Body of pancreas (tissue), 4 donors: ENCODE results near the gene IFI27L1. TPM values are rescaled to one million over a fixed set of nuclear protein-coding genes. Genes with fewer than 3 reads are reported as not detected.

ENCODE experiments used
- ATAC-seq: fragments of 150-250 bp; one replicate; pipeline ENCODE4 v1.9.1; 2016
- DNase-seq, 4 donors: peaks; one replicate each; pipeline ENCODE4 v3.0.0-alpha.2; 2019
- H3K27ac ChIP-seq, 4 donors: fragments of 200-600 bp; sonication (generic); 1 replicate in 3 of 4; 2 replicates in 1 of 4; pipeline versions ENCODE4 v1.5.1 to v1.6.1; 2016 to 2019; ENCODE audit warnings: mild to moderate bottlenecking in 1 of 4, mixed read lengths in 1 of 4, moderate library complexity in 1 of 4
- H3K27me3 ChIP-seq, 2 donors: fragments of 200-600 bp; sonication (generic); one replicate each; pipeline ENCODE4 v1.6.0; 2016; ENCODE audit warnings: mild to moderate bottlenecking in 1 of 2
- H3K36me3 ChIP-seq, 2 donors: fragments of 200-600 bp; sonication (generic); replicated peaks in 1 of 2; 2 replicates each; pipeline ENCODE4 v1.5.1; 2016; ENCODE audit warnings: low read depth in 2 of 2; ENCODE audit not compliant: insufficient read depth in 1 of 2
- H3K4me1 ChIP-seq: fragments of 200-600 bp; sonication (generic); one replicate; pipeline ENCODE4 v1.6.0; 2016
- H3K4me3 ChIP-seq, 2 donors: fragments of 200-600 bp; sonication (generic); 1 replicate in 1 of 2; 2 replicates in 1 of 2; pipeline ENCODE4 v1.5.1; 2016 to 2019
- H3K9me3 ChIP-seq, 3 donors: fragments of 200-600 bp; sonication (generic); 1 replicate in 2 of 3; 2 replicates in 1 of 3; pipeline ENCODE4 v1.5.1; 2016
- POLR2A ChIP-seq, 3 donors: fragments of 450-650 bp; IDR thresholded peaks; one replicate each; pipeline ENCODE4 v1.6.1; 2016; ENCODE audit warnings: antibody characterized with exemption in 3 of 3, mild to moderate bottlenecking in 2 of 3
- WGBS, 2 donors: methylation state at CpG; one replicate each; pipeline ENCODE4 v1.1.5; 2017; 5-methylcytosine and 5-hydroxymethylcytosine counted together
- intact Hi-C: fragments of 100-400 bp; cut with DNase I; formaldehyde crosslinking; loops from one replicate; pipeline ENCODE4 v1.15.1; 2023
- total RNA-seq, 2 donors: library from RNA; depleted of rRNA; stranded (reverse); fragments of >200 nt; gene quantifications; one replicate each; pipeline ENCODE4 v1.1.0, GENCODE V29; 2016
- TF ChIP-seq, protein P1 (sequence below), 7 experiments: fragments of 450-650 bp in 4 of 7; fragments of 200-600 bp in 3 of 7; sonication (generic) in 3 of 7; IDR thresholded peaks; one replicate each; pipeline ENCODE4 v1.5.1; 2016 to 2019; ENCODE audit warnings: antibody characterized with exemption in 7 of 7

Gene IFI27L1
- total RNA-seq, 2 donors from 2014 or later: 3.4 to 5.6 TPM

DNA sequence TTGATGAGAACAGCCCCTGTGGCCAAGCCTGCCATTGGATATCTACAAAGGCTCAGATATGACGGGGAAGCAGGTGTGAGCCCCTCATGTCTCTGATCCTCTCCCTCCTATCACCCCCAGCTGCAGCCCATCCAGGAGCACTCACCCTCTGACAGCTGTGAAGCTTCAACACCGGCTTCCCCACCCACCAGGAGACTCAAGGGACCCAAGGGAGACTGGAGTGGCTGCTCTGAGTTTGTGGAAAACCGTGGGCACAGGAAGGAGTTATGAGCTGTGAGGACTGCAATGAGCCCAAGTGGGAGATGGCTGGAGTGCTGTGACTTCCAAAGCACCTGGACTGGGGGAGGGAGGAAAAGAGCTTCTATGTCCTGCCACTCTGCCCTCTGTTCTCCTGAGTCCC lies 40.4 kb downstream of the IFI27L1 start:
- H3K36me3 ChIP-seq: no peaks in the 10 kb centered on the region
- no peak overlapping the region for H3K4me3 ChIP-seq
- DNase-seq (peak in 1 of 4 donors; percentile 6), ATAC-seq (no peak)
- H3K27ac ChIP-seq: no peak overlapping the region
- H3K4me1 ChIP-seq: no peaks in the 10 kb centered on the region
- 56 to 60% methylated on average over 3 of the region's 3 CpGs for WGBS, 2 donors
- TF ChIP-seq, protein P1, sequence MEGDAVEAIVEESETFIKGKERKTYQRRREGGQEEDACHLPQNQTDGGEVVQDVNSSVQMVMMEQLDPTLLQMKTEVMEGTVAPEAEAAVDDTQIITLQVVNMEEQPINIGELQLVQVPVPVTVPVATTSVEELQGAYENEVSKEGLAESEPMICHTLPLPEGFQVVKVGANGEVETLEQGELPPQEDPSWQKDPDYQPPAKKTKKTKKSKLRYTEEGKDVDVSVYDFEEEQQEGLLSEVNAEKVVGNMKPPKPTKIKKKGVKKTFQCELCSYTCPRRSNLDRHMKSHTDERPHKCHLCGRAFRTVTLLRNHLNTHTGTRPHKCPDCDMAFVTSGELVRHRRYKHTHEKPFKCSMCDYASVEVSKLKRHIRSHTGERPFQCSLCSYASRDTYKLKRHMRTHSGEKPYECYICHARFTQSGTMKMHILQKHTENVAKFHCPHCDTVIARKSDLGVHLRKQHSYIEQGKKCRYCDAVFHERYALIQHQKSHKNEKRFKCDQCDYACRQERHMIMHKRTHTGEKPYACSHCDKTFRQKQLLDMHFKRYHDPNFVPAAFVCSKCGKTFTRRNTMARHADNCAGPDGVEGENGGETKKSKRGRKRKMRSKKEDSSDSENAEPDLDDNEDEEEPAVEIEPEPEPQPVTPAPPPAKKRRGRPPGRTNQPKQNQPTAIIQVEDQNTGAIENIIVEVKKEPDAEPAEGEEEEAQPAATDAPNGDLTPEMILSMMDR (IDR thresholded peaks at IDR 0.05): no peak
- no peak for TF ChIP-seq POLR2A (IDR thresholded peaks at IDR 0.05)
- no peaks in the 10 kb centered on the region for H3K27me3 ChIP-seq
- peaks cover 0 to 5% (median 0%) of the 10 kb centered on the region in 3 donors for H3K9me3 ChIP-seq
- intact Hi-C loops: no loop called here

DNA sequence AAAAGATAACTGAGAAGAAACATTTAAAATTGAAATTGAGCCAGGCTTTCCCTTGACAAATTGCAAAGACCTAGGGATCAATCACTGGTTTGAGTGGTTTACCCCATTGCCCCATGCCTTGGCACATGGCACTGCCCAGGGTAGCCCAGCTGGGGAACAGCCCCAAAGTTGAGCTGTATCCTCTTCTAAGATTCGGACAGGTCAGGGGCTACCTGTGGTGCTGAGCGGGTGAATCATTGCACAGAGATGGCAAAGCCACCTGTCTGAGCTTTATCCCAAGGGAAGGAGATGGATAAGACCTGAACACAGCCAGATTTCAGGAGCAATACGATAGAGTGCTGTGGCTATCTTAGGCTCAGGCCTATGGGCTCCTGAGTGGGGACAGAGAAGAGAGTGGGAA lies 41.3 kb downstream of the IFI27L1 start:
- intact Hi-C loops: no loop called here
- ATAC-seq (no peak), DNase-seq (no peak)
- Histone ChIP-seq H3K36me3 (no peaks in the 10 kb centered on the region), H3K9me3 (peaks cover 0 to 5% (median 0%) of the 10 kb centered on the region in 3 donors), H3K27ac (no peak overlapping the region), H3K27me3 (no peaks in the 10 kb centered on the region), H3K4me1 (no peaks in the 10 kb centered on the region), H3K4me3 (no peak overlapping the region)
- WGBS, 2 donors: 63 to 81% methylated on average over 3 of the region's 3 CpGs
- TF ChIP-seq POLR2A (IDR thresholded peaks at IDR 0.05): no peak
- TF ChIP-seq, protein P1 (IDR thresholded peaks at IDR 0.05): no peak

DNA sequence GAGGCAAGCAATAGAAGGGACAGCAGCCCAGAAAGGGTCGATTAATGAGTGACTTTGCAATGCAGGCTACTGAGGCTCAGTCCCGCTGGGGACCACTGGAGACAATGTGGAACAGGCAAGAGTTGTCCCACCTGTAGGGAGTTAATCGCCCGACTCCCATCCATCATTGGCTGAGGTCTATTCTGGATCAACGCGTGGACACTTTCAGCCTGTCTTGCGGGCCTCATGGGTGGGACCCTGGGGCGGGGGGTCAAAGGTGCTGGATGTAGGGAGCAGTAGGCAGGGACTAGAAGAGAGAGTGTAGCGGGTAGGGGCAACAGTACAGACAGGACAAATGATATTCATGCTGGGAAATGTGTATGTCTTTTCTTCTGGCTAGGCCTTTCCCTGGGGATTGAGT lies 42.2 kb downstream of the IFI27L1 start:
- peaks cover 0 to 5% (median 0%) of the 10 kb centered on the region in 3 donors for H3K9me3 ChIP-seq
- no peak overlapping the region for H3K27ac ChIP-seq
- no peaks in the 10 kb centered on the region for H3K4me1 ChIP-seq
- ATAC-seq (no peak), DNase-seq (no peak)
- 81 to 82% methylated on average over 9 of the region's 9 CpGs for WGBS, 2 donors
- no peaks in the 10 kb centered on the region for H3K27me3 ChIP-seq
- H3K36me3 ChIP-seq: no peaks in the 10 kb centered on the region
- no peak overlapping the region for H3K4me3 ChIP-seq
- TF ChIP-seq, protein P1 (IDR thresholded peaks at IDR 0.05): no peak
- TF ChIP-seq POLR2A (IDR thresholded peaks at IDR 0.05): no peak
- intact Hi-C loops: no loop called here

DNA sequence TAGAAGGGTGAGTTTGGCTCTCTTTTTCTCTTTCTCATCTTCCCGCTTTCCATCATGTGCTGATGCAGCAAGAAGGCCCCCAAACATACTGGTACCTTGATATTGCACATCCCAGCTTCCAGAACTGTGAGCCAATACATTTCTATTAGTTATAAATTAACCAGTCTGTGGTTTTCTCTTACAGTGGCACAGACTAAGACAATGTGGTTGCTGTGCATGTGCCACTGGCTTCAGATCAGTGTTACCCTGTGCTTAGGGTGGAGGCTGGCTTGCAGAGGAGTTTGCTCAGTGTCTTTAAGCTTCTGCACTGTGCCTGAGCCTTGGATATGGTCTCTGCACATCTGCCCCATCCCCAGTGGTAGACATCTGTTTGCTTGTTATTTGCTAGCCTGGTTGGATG lies 42.8 kb downstream of the IFI27L1 start:
- no peaks in the 10 kb centered on the region for H3K36me3 ChIP-seq
- no peak for ATAC-seq
- WGBS, 2 donors: 76 to 91% methylated on average over 1 of the region's 1 CpG
- no peaks in the 10 kb centered on the region for H3K27me3 ChIP-seq
- H3K9me3 ChIP-seq: peaks cover 0 to 5% (median 0%) of the 10 kb centered on the region in 3 donors
- TF ChIP-seq, protein P1 (IDR thresholded peaks at IDR 0.05): no peak
- no peak for TF ChIP-seq POLR2A (IDR thresholded peaks at IDR 0.05)
- intact Hi-C loops: no loop called here
- H3K4me3 ChIP-seq: no peak overlapping the region
- no peak for DNase-seq
- peaks cover 3% of the 10 kb centered on the region for H3K4me1 ChIP-seq
- no peak overlapping the region for H3K27ac ChIP-seq

DNA sequence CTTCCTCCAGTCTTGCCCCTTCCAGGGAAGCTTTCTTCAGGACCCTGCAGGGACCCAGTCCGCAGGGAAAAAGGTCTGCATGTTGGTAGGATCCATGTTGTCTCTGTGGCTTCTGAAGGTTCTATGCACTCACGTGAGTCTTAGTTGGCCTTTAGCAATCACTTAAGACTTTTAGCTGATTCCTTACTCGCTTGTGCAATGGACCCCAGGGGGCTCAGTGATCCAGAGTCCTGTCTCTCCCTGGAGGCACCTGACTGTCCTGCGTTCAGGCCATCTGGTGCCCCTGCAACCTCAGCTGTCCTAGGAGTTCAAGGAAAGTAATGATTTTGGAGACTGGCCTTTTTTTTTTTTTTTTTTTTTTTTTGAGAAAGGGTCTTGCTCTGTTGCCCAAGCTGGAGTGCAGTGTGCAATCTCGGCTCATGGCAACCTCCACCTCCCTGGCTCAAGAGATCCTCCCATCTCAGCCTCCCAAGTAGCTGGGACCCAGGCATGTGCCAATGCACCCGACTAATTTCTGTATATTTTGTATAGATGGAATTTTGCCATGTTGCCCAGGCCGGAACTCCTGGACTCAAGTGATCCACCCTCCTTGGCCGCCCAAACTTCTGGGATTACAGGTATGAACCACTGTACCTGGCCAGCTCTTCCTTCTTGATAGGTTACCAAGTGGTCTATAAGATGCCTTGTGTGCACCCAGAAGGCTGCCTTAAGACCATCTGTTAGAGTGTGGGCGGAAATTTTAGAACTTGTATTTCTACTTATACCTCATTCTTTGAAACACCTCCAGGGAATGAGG lies 43.7 kb downstream of the IFI27L1 start:
- WGBS, 2 donors: 60 to 83% methylated on average over 8 to 9 of the region's 9 CpGs
- H3K27me3 ChIP-seq: no peaks in the 10 kb centered on the region
- DNase-seq: no peak
- H3K4me1 ChIP-seq: peaks cover 11% of the 10 kb centered on the region
- H3K36me3 ChIP-seq: no peaks in the 10 kb centered on the region
- H3K27ac ChIP-seq: no peak overlapping the region
- intact Hi-C loops: no loop called here
- H3K4me3 ChIP-seq: no peak overlapping the region
- no peak for TF ChIP-seq POLR2A (IDR thresholded peaks at IDR 0.05)
- no peak for ATAC-seq
- H3K9me3 ChIP-seq: no peaks in the 10 kb centered on the region
